BE2C (cell line): ENCODE data around the gene CERS1.

ENCODE experiments used
- DNase-seq: peaks from one replicate; pipeline ENCODE4 v3.0.0-alpha.2; 2020
- H3K27me3 ChIP-seq: fragments of 250-450 bp; sonication (Bioruptor Pico); 2 replicates; pipeline ENCODE4 v1.5.1; 2020; ENCODE audit warnings: mild to moderate bottlenecking
- H3K36me3 ChIP-seq: fragments of 250-450 bp; sonication (Bioruptor Pico); 2 replicates; pipeline ENCODE4 v1.5.1; 2020; ENCODE audit warnings: mild to moderate bottlenecking
- H3K4me1 ChIP-seq: fragments of 250-450 bp; sonication (Bioruptor Pico); 2 replicates; pipeline ENCODE4 v1.5.1; 2020
- H3K4me3 ChIP-seq: 2 replicates; pipeline ENCODE4 v1.5.1; 2011; ENCODE audit warnings: low read depth, low read length
- H3K9me3 ChIP-seq: fragments of 250-450 bp; sonication (Bioruptor Pico); 2 replicates; pipeline ENCODE4 v1.5.1; 2020
- TF ChIP-seq, protein P1 (sequence below): IDR thresholded peaks from 2 replicates; pipeline ENCODE4 v1.5.1; 2012; ENCODE audit warnings: mild to moderate bottlenecking, low read depth, low read length

CERS1 gene

DNA sequence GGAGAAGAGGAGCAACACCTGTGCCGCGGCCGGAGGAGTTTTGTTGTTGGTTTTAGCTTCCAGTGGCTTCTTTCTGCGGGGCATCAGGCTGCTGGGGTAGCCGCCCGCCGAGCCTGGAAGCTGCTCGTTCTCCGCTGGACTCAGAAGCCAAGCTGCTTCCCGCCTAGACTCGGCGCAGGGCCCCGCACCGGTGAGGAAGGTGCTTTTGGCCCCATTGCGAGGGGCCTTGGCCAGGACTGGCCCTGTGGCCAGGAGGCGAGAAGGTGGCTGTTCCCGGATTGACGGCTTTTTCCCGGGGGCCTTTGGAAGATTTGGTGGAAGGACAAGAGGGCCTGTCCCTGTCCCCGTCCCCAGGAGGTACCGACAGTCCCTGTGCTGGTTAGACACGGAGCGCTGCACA lies 28.8 kb downstream of the CERS1 start:
- Histone ChIP-seq H3K36me3 (peaks cover 51% of the 10 kb centered on the region), H3K4me3 (no peak overlapping the region)

DNA sequence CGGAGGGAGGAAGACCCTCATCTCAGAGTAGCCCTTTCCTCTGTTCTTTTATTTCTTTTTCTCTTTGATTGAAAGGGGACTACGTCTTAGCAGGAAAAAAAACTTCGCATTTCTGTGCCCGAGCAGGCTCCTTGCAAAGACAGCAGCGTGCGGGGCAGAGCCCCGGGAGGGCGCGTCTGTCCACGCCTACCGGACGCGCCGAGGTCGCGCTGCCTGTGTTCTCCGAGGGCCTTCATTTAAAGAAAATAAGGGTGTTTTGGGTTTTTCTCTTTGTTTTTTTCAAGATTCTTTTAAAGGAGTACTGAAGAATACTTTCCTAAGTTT lies 29.2 kb downstream of the CERS1 start:
- Histone ChIP-seq H3K9me3 (no peaks in the 10 kb centered on the region), H3K4me3 (no peak overlapping the region), H3K27me3 (no peaks in the 10 kb centered on the region), H3K4me1 (peaks cover 6% of the 10 kb centered on the region; the same call in 1 of the 2 replicates), H3K36me3 (peaks cover 55% of the 10 kb centered on the region)
- no peak for DNase-seq
- TF ChIP-seq, protein P1, sequence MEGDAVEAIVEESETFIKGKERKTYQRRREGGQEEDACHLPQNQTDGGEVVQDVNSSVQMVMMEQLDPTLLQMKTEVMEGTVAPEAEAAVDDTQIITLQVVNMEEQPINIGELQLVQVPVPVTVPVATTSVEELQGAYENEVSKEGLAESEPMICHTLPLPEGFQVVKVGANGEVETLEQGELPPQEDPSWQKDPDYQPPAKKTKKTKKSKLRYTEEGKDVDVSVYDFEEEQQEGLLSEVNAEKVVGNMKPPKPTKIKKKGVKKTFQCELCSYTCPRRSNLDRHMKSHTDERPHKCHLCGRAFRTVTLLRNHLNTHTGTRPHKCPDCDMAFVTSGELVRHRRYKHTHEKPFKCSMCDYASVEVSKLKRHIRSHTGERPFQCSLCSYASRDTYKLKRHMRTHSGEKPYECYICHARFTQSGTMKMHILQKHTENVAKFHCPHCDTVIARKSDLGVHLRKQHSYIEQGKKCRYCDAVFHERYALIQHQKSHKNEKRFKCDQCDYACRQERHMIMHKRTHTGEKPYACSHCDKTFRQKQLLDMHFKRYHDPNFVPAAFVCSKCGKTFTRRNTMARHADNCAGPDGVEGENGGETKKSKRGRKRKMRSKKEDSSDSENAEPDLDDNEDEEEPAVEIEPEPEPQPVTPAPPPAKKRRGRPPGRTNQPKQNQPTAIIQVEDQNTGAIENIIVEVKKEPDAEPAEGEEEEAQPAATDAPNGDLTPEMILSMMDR: no peak

More for the DNA sequence above, 28.8 kb downstream of the CERS1 start:
- peaks cover 6% of the 10 kb centered on the region; the same call in 1 of the 2 replicates for H3K4me1 ChIP-seq
- no peaks in the 10 kb centered on the region for H3K9me3 ChIP-seq
- no peak for DNase-seq
- TF ChIP-seq, protein P1: no peak
- H3K27me3 ChIP-seq: no peaks in the 10 kb centered on the region

DNA sequence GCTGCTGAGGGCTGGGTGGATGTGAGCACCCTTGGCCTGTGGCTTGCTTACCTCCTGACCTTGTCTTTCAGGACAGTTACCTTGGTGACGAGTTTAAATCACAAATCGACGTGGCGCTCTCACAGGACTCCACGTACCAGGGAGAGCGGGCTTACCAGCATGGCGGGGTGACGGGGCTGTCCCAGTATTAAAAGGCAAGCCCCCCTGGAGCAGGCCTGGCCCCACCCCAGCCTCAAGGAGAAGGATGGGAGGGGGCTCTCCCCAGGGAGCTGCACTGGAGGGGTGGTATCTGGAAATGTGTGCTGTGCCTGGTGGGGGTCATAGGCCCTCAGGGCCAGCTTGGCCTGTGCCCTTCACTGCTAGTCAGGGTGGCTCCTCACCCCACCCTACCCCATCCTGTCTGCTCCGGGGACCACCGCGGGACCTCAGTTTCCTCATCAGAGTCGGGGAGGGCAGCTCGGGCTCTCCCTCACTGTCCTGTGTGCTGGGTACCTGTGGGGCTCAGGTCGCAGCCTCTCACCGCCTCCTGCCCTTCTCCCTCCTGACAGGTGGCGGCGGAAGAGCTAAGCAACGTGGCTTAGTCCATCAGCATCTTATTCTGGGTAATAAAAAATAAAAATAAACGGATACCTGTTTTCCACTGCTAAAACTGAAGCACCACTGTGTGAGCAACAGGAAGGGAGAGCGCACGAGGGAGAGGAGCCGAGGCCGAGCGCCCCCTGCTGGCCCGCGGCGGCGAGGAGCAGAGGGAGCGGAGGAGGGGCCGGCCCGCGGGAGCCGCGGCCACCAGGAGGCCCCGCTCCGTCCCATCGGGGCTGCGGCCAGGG lies 29.8 kb downstream of the CERS1 start:
- Histone ChIP-seq H3K4me1 (peaks cover 6% of the 10 kb centered on the region; the same call in 1 of the 2 replicates), H3K27me3 (no peaks in the 10 kb centered on the region), H3K36me3 (peaks cover 61% of the 10 kb centered on the region), H3K9me3 (no peaks in the 10 kb centered on the region), H3K4me3 (no peak overlapping the region)
- TF ChIP-seq, protein P1: peak; percentile 89
- peak; percentile 80 for DNase-seq

DNA sequence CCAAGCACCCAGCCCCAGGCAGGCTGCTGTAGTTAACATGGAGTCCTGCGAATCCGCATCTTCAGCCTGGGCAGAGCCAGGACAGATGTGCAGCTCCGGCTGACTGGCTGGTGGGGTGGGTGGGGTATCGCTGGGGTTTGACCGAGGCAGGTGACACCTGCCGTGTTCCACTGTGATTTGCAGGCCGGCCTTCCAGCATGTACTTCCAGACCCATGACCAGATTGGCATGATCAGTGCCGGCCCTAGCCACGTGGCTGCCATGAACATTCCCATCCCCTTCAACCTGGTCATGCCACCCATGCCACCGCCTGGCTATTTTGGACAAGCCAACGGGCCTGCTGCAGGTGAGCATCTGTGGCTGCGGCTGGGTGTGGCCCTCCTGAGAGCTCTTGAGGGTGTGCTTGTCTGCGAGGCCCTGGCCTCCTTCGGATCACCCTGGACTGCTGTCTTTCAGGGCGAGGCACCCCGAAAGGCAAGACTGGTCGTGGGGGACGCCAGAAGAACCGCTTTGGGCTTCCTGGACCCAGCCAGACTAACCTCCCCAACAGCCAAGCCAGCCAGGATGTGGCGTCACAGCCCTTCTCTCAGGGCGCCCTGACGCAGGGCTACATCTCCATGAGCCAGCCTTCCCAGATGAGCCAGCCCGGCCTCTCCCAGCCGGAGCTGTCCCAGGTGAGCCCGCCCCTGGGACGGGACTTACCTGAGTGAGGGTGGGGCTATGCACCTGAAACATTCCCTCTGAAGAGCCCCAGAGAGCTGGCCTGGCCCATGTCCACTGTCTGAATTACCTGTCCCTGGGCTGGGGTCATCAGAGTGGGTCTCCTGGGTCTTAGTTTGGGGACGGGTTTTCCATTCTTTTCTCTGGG lies 30.6 kb downstream of the CERS1 start:
- Histone ChIP-seq H3K27me3 (no peaks in the 10 kb centered on the region), H3K9me3 (no peaks in the 10 kb centered on the region), H3K4me1 (peaks cover 6% of the 10 kb centered on the region; the same call in 1 of the 2 replicates), H3K36me3 (peaks cover 69% of the 10 kb centered on the region), H3K4me3 (no peak overlapping the region)
- no peak for DNase-seq
- TF ChIP-seq, protein P1: no peak

DNA sequence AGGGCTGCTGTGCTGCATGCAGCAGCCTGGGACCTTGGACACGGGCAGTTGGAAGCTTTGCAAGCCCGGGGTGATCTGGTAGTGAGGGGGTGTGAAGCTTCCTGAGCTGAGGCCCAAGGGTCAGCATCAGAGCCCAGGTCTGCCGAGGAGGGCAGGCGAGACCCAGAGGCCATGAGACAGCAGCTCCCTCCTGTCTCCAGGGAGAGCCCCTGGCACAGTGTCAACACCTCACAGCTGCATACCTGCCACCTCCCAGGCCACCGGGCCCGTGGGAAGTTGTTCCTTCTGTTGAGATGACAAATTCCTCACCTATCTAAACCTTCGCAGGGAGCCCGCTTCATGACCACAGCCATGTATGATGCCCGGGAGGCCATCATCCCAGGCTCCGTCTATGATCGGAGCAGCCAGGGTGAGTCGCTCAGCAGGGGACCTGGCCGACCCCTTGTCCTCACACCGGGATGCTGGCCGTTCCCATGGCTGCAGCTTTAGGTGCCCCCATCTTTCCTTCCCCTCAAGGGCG lies 32.1 kb downstream of the CERS1 start:
- no peak for DNase-seq
- Histone ChIP-seq H3K9me3 (no peaks in the 10 kb centered on the region), H3K4me3 (no peak overlapping the region), H3K4me1 (peaks cover 6% of the 10 kb centered on the region; the same call in 1 of the 2 replicates), H3K36me3 (peaks cover 79% of the 10 kb centered on the region), H3K27me3 (no peaks in the 10 kb centered on the region)
- TF ChIP-seq, protein P1: no peak
